Ishikawa (cell line): ENCODE measurements around the gene CCDC81.

Experiments
- CEBPB ChIP-seq: IDR thresholded peaks from 2 replicates; pipeline ENCODE4 v1.6.1; 2012
- CREB1 ChIP-seq: IDR thresholded peaks from 2 replicates; pipeline ENCODE4 v1.6.1; 2012; ENCODE audit warnings: low read depth
- EGR1 ChIP-seq: IDR thresholded peaks from 2 replicates; pipeline ENCODE4 v1.6.1; 2012
- EP300 ChIP-seq: IDR thresholded peaks from 2 replicates; pipeline ENCODE4 v1.6.1; 2012; ENCODE audit warnings: borderline replicate concordance
- FOXM1 ChIP-seq: IDR thresholded peaks from 2 replicates; pipeline ENCODE4 v1.6.1; 2012; ENCODE audit warnings: low read depth, borderline replicate concordance
- MAX ChIP-seq: IDR thresholded peaks from 2 replicates; pipeline ENCODE4 v1.6.1; 2012
- NFIC ChIP-seq: IDR thresholded peaks from 2 replicates; pipeline ENCODE4 v1.6.1; 2012
- RAD21 ChIP-seq: IDR thresholded peaks from 2 replicates; pipeline ENCODE4 v1.6.1; 2012; ENCODE audit warnings: low read depth
- TAF1 ChIP-seq: IDR thresholded peaks from 2 replicates; pipeline ENCODE4 v1.6.1; 2012; ENCODE audit warnings: low read depth, mild to moderate bottlenecking
- TCF12 ChIP-seq: IDR thresholded peaks from 2 replicates; pipeline ENCODE4 v1.6.1; 2012; ENCODE audit warnings: low read depth
- TEAD4 ChIP-seq: IDR thresholded peaks from 2 replicates; pipeline ENCODE4 v1.6.1; 2012
- YY1 ChIP-seq: IDR thresholded peaks from 2 replicates; pipeline ENCODE4 v1.6.1; 2012; ENCODE audit warnings: low read depth
- ZBTB7A ChIP-seq: IDR thresholded peaks from 2 replicates; pipeline ENCODE4 v1.6.1; 2012; ENCODE audit warnings: low read depth
- TF ChIP-seq, protein P1 (sequence below): IDR thresholded peaks from 2 replicates; pipeline ENCODE4 v1.6.1; 2012; ENCODE audit warnings: low read depth, mild to moderate bottlenecking
- TF ChIP-seq, protein P2 (sequence below): IDR thresholded peaks from 2 replicates; pipeline ENCODE4 v1.6.1; 2012

Gene CCDC81

GRCh38 chr11:86459002-86459385, 84.3 kb downstream of the CCDC81 start:
- TF ChIP-seq CEBPB (no peak), EGR1 (no peak), YY1 (no peak), ZBTB7A (no peak)

- TF ChIP-seq EGR1 (no peak), CEBPB (0 out of 2 replicates have a peak, but pooled peaks have one; percentile 27), ZBTB7A (no peak), TEAD4 (peak; percentile 95), NFIC (peak; percentile 98), EP300 (peak; percentile 90), MAX (peak; percentile 63), CREB1 (no peak), YY1 (no peak; the same call in 1 of the 2 replicates), TCF12 (peak; percentile 95), TAF1 (no peak), FOXM1 (peak; percentile 85), RAD21 (peak; percentile 18; the same call in 1 of the 2 replicates)
- TF ChIP-seq, protein P1, sequence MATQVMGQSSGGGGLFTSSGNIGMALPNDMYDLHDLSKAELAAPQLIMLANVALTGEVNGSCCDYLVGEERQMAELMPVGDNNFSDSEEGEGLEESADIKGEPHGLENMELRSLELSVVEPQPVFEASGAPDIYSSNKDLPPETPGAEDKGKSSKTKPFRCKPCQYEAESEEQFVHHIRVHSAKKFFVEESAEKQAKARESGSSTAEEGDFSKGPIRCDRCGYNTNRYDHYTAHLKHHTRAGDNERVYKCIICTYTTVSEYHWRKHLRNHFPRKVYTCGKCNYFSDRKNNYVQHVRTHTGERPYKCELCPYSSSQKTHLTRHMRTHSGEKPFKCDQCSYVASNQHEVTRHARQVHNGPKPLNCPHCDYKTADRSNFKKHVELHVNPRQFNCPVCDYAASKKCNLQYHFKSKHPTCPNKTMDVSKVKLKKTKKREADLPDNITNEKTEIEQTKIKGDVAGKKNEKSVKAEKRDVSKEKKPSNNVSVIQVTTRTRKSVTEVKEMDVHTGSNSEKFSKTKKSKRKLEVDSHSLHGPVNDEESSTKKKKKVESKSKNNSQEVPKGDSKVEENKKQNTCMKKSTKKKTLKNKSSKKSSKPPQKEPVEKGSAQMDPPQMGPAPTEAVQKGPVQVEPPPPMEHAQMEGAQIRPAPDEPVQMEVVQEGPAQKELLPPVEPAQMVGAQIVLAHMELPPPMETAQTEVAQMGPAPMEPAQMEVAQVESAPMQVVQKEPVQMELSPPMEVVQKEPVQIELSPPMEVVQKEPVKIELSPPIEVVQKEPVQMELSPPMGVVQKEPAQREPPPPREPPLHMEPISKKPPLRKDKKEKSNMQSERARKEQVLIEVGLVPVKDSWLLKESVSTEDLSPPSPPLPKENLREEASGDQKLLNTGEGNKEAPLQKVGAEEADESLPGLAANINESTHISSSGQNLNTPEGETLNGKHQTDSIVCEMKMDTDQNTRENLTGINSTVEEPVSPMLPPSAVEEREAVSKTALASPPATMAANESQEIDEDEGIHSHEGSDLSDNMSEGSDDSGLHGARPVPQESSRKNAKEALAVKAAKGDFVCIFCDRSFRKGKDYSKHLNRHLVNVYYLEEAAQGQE = no peak
- TF ChIP-seq, protein P2, sequence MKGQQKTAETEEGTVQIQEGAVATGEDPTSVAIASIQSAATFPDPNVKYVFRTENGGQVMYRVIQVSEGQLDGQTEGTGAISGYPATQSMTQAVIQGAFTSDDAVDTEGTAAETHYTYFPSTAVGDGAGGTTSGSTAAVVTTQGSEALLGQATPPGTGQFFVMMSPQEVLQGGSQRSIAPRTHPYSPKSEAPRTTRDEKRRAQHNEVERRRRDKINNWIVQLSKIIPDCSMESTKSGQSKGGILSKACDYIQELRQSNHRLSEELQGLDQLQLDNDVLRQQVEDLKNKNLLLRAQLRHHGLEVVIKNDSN = peak; percentile 60
Measured at GRCh38 chr11:86459682-86460460, 85.2 kb downstream of the CCDC81 start.

- no peak for TF ChIP-seq YY1
- TF ChIP-seq TCF12 = no peak
- no peak for TF ChIP-seq ZBTB7A
- no peak for TF ChIP-seq EP300
- TF ChIP-seq RAD21 = no peak
- no peak for TF ChIP-seq CEBPB
- TF ChIP-seq TAF1 = no peak
- TF ChIP-seq CREB1 = no peak
- no peak for TF ChIP-seq NFIC
- no peak for TF ChIP-seq EGR1
- no peak for TF ChIP-seq MAX
- TF ChIP-seq FOXM1 = no peak
- TF ChIP-seq, protein P2 = no peak
- TF ChIP-seq TEAD4 = no peak
Measured at GRCh38 chr11:86460461-86461385, 86.0 kb downstream of the CCDC81 start.

GRCh38 chr11:86461892-86462291, 87.2 kb downstream of the CCDC81 start:
- TF ChIP-seq TCF12 (no peak), ZBTB7A (no peak), MAX (no peak), EGR1 (no peak), TEAD4 (no peak), CREB1 (no peak), CEBPB (no peak), EP300 (no peak), FOXM1 (no peak)
- TF ChIP-seq, protein P1 = no peak
- TF ChIP-seq, protein P2 = no peak
